Measurements from ENCODE around the gene RAB11FIP4.

- TF ChIP-seq CTCF (IDR thresholded peaks at IDR 0.05) (no peak), POLR2A (IDR thresholded peaks at IDR 0.05) (no peak)
Measured at GRCh38 chr17:31412511-31412910, 21.0 kb downstream of the RAB11FIP4 start.
